Measurements from ENCODE around the gene MAN2B1. TPM values are rescaled to one million over a fixed set of nuclear protein-coding genes. Genes with fewer than 3 reads are reported as not detected.

Gene MAN2B1
- total RNA-seq, 4 donors from 2014 or later: 63.8 to 104 (median 74.6) TPM

DNA sequence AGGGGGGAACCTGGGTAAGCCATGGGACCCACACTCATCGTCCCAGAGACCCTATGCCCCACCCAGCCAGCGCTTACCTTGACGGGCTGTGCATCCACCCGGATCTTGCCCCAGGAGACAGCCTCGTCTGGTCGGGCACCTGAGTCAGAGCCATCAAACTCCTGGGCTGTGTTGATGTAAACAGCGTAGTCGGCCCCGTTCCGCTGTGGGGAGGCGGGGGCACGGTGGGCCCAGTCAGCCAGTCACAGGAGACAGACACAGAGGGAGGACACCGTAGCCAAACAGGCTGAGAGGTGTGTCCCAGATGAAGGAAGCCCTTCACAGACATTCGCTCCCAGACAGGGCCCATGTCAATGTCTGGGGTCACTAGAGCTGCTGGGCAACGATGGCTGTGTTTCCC lies 9.4 kb upstream of the MAN2B1 start:
- ATAC-seq (ENCODE audit: low FRiP score) (no peak), DNase-seq (ENCODE audit: low spot score) (no peak)
- TF ChIP-seq, protein P1, sequence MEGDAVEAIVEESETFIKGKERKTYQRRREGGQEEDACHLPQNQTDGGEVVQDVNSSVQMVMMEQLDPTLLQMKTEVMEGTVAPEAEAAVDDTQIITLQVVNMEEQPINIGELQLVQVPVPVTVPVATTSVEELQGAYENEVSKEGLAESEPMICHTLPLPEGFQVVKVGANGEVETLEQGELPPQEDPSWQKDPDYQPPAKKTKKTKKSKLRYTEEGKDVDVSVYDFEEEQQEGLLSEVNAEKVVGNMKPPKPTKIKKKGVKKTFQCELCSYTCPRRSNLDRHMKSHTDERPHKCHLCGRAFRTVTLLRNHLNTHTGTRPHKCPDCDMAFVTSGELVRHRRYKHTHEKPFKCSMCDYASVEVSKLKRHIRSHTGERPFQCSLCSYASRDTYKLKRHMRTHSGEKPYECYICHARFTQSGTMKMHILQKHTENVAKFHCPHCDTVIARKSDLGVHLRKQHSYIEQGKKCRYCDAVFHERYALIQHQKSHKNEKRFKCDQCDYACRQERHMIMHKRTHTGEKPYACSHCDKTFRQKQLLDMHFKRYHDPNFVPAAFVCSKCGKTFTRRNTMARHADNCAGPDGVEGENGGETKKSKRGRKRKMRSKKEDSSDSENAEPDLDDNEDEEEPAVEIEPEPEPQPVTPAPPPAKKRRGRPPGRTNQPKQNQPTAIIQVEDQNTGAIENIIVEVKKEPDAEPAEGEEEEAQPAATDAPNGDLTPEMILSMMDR (IDR thresholded peaks at IDR 0.05): no peak

DNA sequence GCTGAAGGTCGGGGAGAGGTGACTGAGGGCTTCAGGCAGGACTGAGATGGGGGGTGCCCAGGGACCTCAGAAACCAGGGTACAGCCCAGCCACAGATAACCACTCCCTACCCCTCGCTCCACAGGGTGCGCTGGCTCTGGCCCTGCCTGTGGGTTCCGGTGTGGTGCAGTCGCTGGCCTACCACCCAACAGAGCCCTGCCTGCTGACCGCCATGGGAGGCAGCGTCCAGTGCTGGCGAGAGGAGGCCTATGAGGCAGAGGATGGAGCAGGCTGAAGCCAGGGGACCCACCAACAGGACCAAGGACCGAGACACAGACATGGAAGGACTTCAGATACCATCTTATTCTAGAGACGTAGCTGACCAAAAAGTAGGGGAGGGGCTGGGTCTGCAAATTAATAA lies 8.9 kb upstream of the MAN2B1 start:
- DNase-seq (ENCODE audit: low spot score) (no peak), ATAC-seq (ENCODE audit: low FRiP score) (no peak)
- TF ChIP-seq, protein P1 (IDR thresholded peaks at IDR 0.05): no peak

DNA sequence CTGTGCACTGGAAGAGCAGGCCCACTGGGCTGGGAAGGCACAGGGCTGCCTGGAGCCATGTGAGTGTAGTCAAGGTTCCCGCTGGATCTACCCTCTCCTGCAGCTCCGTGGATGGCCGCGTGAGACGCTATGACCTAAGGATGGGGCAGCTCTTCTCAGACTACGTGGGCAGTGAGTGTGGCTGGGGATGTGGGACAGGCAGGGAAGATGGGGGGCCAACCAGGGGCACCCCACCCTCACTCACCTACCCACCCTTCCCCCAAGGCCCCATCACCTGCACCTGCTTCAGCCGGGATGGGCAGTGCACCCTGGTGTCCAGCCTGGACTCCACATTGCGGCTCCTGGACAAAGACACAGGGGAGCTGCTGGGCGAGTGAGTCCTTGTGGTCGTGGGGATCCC lies 6.2 kb upstream of the MAN2B1 start:
- TF ChIP-seq, protein P1 (IDR thresholded peaks at IDR 0.05): no peak
- DNase-seq (ENCODE audit: low spot score) (no peak), ATAC-seq (ENCODE audit: low FRiP score) (no peak)

DNA sequence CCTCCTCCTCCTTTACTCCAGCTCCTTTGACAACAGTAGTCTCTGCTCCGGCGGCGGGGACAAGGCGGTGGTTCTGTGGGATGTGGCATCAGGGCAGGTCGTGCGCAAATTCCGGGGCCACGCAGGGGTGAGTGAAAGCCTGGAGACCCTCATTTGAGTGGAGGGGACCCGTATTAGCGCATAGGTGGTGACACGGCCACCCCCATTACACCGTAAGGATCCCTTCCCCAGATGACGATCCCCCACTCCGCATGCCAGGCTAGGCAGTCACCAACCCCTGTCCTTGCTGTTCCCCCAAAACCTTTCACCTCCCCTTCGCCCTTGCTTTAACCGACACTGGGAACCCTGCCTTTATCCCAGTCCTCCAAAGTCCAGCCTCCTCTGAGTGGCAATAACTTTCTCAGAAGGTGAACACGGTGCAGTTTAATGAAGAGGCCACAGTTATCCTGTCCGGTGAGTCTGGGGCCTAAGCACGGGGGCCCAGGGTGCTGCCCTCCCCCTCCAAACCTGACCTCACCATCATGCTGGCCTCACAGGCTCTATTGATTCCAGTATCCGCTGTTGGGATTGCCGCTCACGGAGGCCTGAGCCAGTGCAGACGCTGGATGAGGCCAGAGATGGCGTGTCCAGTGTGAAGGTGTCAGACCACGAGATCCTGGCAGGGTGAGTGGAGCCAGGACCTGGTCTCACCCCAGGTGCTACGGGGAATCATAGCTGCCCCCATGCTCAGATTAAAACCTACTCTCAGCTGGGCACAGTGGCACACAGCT lies 3.8 kb upstream of the MAN2B1 start:
- TF ChIP-seq, protein P1 (IDR thresholded peaks at IDR 0.05): no peak
- ATAC-seq (ENCODE audit: low FRiP score) (no peak), DNase-seq (ENCODE audit: low spot score) (no peak)

DNA sequence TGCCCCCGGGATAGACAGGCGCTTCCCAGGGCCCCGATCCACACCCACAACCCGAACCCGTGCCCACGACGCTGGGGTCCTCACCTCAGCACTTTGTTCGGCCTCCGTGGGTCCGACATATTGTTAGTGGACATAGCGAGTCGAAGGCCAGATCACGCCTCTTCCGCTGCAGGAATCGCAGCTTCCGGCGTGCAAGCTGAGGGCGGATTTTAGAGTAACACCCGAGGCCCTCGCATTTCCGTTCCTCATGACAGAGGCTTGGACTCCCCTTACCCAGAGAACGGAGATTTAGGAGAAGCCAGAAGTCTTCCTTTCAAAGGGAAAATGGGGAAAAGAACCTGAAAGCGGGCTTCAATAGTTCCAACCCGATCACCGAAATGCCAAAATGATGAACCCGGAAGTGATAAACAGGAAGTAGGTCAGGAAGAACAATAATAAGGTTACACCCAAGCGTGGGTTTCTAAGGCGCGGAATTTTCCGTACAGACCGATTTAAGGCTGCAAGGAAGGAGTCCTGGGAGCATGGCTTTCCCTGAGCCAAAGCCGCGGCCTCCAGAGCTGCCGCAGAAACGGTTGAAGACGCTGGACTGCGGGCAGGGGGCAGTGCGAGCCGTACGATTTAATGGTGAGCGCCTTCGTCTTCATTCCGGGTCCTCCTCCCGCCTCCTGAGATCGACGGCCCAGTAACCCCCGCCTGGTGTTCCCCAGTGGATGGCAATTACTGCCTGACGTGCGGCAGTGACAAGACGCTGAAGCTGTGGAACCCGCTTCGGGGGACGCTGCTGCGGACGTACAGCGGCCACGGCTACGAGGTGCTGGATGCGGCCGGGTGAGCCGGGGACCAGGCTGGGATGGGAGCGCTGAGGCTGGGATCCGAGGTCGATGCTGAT lies 3.0 kb upstream of the MAN2B1 start:
- peak; percentile 48 for ATAC-seq (ENCODE audit: low FRiP score)
- peak; percentile 34 for DNase-seq (ENCODE audit: low spot score)
- TF ChIP-seq, protein P1 (IDR thresholded peaks at IDR 0.05): no peak

DNA sequence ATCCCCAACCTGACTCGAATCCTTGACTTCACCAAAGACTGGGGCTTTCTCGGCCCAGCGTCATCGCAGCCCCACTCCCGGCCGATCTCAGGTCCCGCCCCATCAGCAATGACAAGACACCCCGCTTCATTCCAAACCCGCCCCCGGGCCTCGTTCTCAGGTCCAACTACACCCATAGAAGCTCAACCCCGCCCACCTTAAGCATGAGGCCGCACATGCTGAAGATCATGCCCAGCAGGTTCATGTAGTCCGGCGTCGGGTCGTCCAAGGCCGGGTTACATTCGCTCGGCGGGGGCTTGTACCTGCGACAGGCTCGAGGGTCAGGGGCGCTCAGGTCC lies 2.4 kb upstream of the MAN2B1 start:
- TF ChIP-seq, protein P1 (IDR thresholded peaks at IDR 0.05): no peak
- peak; percentile 80 for DNase-seq (ENCODE audit: low spot score)
- ATAC-seq (ENCODE audit: low FRiP score): peak; percentile 66
